NCI-H1930 (cell line): ENCODE results near the gene OR13J1.

ENCODE experiments used
- DNase-seq, 2 experiments: peaks; one replicate each; lab custom pipeline; 2025; lab: John Stamatoyannopoulos, UW

OR13J1 gene

DNA sequence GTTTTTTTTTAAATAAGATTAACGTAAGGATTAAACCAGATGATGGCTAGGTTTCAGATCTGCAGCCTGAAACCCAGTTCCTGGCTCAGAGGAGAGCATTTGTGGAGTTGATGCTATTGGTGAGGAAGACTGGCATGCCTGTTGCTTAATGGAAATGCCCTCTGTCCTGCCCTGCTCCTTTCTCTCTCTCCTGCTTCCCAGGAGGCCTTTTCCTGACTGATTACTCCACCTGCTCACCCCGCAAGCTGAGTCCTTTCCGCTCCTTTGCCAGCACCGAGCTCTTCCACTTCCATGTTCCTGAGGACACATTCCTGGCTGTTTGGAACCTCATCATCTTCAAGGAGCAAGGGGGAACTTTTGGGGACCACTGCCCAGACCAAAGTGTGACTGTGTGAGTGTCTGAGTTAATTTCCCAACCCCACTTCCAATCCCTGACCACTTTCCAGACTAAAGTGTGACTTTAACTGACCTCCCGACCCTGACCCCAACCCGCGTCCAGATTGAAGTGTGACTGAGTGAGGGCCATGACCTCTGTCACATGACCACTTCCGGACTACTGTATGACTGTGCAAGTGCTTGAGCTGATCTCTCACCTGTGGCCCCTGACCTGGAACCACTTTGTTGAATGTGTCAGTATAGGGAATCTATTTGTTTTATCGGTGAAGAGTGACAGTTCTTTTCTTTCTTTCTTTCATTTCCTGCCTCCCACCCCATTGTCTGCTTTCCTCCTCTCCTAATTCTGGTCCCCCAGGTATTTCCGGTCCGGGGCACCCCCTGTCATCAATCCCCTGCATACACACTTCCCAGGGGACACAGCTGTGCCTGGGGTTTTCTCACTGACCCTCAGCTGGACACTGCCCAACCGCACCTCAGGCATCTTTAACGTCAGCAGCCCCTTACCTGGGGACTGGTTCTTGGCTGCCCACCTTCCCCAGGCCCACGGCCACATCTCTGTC lies 35.7 kb downstream of the OR13J1 start:
- DNase-seq, result no peak

DNA sequence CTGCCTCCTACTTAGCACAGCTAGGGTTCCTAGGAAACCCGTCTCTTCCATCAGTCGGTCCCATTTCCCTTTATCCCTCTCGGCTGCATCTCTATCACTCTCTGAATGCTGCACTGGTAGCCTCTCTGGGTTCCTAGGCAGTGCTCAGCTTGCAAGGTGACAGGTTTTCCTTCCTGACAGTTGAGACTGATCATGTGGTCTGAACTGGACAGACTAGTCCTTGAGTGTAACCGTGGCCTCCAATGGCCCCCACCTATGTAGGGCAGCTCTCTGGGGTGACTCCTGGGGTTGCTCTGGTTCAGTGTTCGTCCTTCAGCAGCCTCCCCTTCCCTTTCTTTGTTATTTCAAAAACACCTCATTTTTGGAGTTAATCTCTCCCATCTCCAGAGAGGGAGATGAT lies 37.4 kb downstream of the OR13J1 start:
- DNase-seq, result no peak

GRCh38 chr9:35831040-35831439 lies 39.2 kb downstream of the OR13J1 start:
- DNase-seq, result no peak

DNA sequence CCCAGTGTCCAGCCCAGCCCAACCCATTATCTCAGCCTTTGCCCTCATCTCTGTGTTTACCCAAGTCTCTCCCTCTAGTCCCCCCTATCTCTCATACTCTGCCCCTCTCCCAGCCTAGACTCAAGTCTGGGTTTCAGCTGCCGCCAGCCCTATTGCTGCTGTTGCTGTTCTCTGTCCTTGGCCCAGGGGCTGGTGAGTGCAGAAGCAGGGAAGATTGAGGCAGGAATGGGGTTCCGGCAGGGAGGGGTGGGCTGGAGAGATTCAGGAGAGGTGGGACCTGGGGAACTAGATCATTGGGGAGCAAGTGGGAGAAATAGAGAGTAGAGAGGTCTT lies 40.5 kb downstream of the OR13J1 start:
- no peak for DNase-seq

- DNase-seq, result peak; percentile 87 to 90
Measured at GRCh38 chr9:35829084-35829763, 41.0 kb downstream of the OR13J1 start, which contains the start of gene TMEM8B. Gene TMEM8B (plus strand): TSS chr9:35829228. CDS start chr9:35829448, 220 bp downstream.

- peak in 1 of 2 experiments; percentile 21 for DNase-seq
Measured at GRCh38 chr9:35828716-35829083, 41.5 kb downstream of the OR13J1 start, which contains the start of gene FAM221B. Gene FAM221B (minus strand): TSS chr9:35828732. CDS start chr9:35826161, 2,571 bp downstream.

GRCh38 chr9:35827486-35827885 lies 42.7 kb downstream of the OR13J1 start:
- no peak for DNase-seq

DNA sequence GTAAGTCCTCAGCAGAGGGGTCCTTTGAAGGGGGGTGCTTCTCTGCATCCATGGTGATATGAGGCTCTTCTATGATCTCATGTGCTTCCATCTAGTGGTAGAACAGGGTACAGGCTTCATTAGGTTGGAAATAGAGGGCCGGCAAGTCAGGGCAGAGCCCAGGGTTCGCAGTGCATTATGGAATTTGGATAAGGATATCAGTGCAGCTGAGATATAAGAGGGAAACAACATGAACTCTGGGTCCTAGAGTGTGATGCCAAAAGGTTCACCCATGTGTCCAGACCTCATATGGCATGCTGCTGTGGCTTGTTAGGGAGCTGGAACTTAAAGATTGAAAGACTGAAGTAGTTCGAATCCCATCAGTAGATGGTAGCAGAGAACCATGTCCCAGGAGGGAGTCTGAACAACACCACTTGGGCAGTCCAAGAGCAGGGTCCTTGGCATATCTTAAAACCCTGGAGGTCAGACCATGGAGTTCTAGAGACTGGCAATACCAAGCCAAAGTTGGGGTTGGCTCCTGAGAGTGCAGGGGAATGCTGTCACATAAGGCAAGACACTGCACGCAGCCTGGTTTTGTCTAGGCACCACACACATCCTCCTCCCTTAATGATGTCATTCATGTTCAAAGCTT lies 44.0 kb downstream of the OR13J1 start:
- DNase-seq, result peak; percentile 31 to 43

GRCh38 chr9:35822926-35823325 lies 47.3 kb downstream of the OR13J1 start:
- DNase-seq, result no peak

GRCh38 chr9:35820076-35820475 lies 50.1 kb downstream of the OR13J1 start:
- no peak for DNase-seq
